HG02852 (cell line): ENCODE data around the gene SLC26A2.
"Not testable (repeated sequence)": the region's sequence is repeated elsewhere in the genome, so short reads cannot be mapped to it uniquely, and the experiment has no call there.

ENCODE experiments used
- ATAC-seq: cut with Tn5 transposase; IDR thresholded peaks from one replicate; pipeline ENCODE4 v1.9.1; 2021; ENCODE audit warnings: mild to moderate bottlenecking, moderate library complexity; ENCODE audit not compliant: unreplicated experiment

Gene SLC26A2

GRCh38 chr5:150000990-150001659 lies 40.6 kb downstream of the SLC26A2 start:
- ATAC-seq = peak; percentile 23

- ATAC-seq = peak; percentile 46
Measured at GRCh38 chr5:150001660-150002486, 41.3 kb downstream of the SLC26A2 start.

- ATAC-seq = no peak
Measured at GRCh38 chr5:150006318-150006717, 45.8 kb downstream of the SLC26A2 start.

- ATAC-seq = no peak
Measured at GRCh38 chr5:150007050-150007449, 46.5 kb downstream of the SLC26A2 start.

- no peak for ATAC-seq
Measured at GRCh38 chr5:150009671-150010387, 49.3 kb downstream of the SLC26A2 start.

- ATAC-seq = no peak
Measured at GRCh38 chr5:150013931-150014330, 53.4 kb downstream of the SLC26A2 start.

- no peak for ATAC-seq
Measured at GRCh38 chr5:150014456-150014855, 53.9 kb downstream of the SLC26A2 start.

GRCh38 chr5:150015415-150015814 lies 54.9 kb downstream of the SLC26A2 start:
- no peak for ATAC-seq

GRCh38 chr5:150016537-150016936 lies 56.0 kb downstream of the SLC26A2 start:
- ATAC-seq = no peak

- no peak for ATAC-seq
Measured at GRCh38 chr5:150017226-150018005, 56.9 kb downstream of the SLC26A2 start.

GRCh38 chr5:150020249-150020648 lies 59.7 kb downstream of the SLC26A2 start:
- ATAC-seq = no peak

GRCh38 chr5:150021491-150022157 lies 61.1 kb downstream of the SLC26A2 start:
- no peak for ATAC-seq

- ATAC-seq = no peak
Measured at GRCh38 chr5:150022158-150022531, 61.6 kb downstream of the SLC26A2 start.

GRCh38 chr5:150022681-150023080 lies 62.1 kb downstream of the SLC26A2 start:
- no peak for ATAC-seq

- no peak for ATAC-seq
Measured at GRCh38 chr5:150023136-150023535, 62.6 kb downstream of the SLC26A2 start.

GRCh38 chr5:150024346-150024984 lies 63.9 kb downstream of the SLC26A2 start:
- ATAC-seq = no peak

- no peak for ATAC-seq
Measured at GRCh38 chr5:150026682-150027172, 66.2 kb downstream of the SLC26A2 start.

GRCh38 chr5:150028047-150028446 lies 67.5 kb downstream of the SLC26A2 start:
- ATAC-seq = not testable (repeated sequence)

- no peak for ATAC-seq
Measured at GRCh38 chr5:150033334-150033733, 72.8 kb downstream of the SLC26A2 start.

- ATAC-seq = no peak
Measured at GRCh38 chr5:150034662-150035061, 74.1 kb downstream of the SLC26A2 start.
